ENCODE data around the gene MAMDC2.

Gene MAMDC2

GRCh38 chr9:70110194-70111041, 66.8 kb downstream of the MAMDC2 start:
- DNase-seq, result peak; percentile 60

DNA sequence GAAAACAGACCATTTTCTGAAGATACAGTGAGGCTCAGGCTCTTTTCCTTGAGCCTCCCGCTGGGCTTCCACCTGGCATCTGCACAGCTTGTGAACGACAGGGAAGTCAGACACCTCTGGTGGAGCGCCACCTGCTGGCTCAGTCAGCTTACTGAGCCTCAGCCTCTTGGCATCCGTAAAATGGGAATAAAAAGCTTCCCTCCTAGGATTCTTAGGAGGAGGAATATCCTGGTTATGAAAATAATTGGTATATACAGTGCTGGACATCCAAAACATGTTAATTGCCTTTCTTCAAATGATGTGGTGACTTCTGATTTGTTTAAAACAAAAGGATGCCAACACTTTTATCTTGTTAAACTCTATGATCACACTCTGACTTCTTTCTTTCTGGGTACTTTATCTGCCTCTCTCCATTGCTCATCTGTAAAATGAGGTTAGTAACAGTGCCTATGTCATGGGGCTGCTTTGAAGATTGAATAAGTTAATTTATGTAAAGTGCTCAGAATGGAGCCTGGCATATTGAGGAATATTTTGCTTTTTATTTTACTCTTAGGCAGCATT, 67.5 kb downstream of the MAMDC2 start:
- no peak for DNase-seq

- DNase-seq, result no peak
Measured at GRCh38 chr9:70111641-70112236, 68.1 kb downstream of the MAMDC2 start.

- no peak for DNase-seq
Measured at GRCh38 chr9:70112981-70113380, 69.3 kb downstream of the MAMDC2 start.

- DNase-seq, result no peak
Measured at GRCh38 chr9:70113403-70114022, 69.9 kb downstream of the MAMDC2 start.

DNA sequence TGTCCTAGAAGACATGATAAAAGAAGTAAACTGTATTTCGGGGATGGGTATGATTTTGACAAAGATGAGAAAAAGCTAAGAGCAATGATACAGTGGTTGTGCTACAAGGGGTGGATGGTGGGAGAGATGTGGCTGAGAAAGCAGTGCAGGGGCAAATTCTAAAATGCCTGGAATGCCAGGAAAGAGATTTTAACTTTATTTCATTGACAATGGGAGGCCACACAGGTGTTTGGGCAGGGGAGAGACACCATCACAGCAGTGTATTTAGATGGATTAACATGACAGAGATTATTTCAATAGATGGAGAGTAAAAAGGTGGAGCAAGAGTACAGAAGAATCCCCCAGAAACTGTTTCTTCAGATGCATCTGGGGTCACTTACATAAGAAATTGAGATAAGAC, 71.2 kb downstream of the MAMDC2 start:
- DNase-seq, result no peak

- no peak for DNase-seq
Measured at GRCh38 chr9:70117835-70118319, 74.2 kb downstream of the MAMDC2 start.

DNA sequence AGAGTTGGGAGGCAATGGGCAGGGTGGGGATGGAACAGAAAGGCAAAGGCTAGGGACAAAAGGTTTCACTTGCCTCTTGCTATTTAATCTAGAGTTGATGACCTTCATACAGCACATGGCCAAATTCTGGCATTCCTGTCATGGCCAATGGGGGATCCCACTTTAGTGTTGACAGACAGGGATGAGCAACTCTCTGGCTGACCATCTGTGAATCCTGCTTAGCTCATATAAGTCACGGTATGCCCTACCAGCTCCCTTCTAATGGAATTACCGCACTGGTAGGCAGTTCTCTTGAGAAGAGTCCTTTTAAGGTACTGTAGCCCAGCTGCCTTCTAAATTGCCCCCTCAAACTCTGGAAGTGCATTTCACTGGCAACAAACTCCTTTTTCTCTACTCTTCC, 76.1 kb downstream of the MAMDC2 start:
- no peak for DNase-seq

GRCh38 chr9:70120834-70121510, 77.3 kb downstream of the MAMDC2 start:
- no peak for DNase-seq

DNA sequence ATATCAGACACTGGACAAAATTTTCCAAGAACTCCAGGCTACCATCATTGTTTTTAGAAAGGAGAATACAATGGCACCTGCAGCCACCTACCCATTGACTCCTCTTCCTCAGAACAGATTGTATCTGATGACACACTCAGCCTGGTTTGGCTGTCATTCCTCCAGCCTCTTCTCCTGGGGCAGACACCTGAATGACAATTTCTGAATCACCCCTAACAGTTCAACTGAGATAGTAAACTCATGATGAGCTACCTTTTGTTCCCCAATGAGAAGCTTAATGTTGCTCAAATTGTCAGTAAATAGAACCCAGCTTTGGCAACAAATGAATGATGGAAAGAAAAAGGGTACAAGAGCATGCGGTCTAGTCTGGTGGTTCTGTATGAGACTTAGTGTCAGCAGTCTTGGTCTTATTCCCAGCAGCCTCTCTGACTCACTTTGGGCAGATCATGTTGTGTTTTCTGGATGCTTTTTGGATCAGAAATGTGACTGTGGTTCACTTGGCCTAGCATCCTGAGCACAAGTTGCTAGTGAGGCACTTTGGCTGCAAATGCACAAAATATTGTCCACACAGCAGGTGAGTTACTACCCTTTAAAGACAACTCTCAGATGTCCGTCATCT, 78.3 kb downstream of the MAMDC2 start:
- no peak for DNase-seq

- DNase-seq, result no peak
Measured at GRCh38 chr9:70123695-70124094, 80.0 kb downstream of the MAMDC2 start.

GRCh38 chr9:70125621-70126263, 82.1 kb downstream of the MAMDC2 start:
- no peak for DNase-seq

GRCh38 chr9:70127036-70127435, 83.4 kb downstream of the MAMDC2 start:
- DNase-seq, result no peak

- no peak for DNase-seq
Measured at GRCh38 chr9:70127540-70128416, 84.1 kb downstream of the MAMDC2 start.

DNA sequence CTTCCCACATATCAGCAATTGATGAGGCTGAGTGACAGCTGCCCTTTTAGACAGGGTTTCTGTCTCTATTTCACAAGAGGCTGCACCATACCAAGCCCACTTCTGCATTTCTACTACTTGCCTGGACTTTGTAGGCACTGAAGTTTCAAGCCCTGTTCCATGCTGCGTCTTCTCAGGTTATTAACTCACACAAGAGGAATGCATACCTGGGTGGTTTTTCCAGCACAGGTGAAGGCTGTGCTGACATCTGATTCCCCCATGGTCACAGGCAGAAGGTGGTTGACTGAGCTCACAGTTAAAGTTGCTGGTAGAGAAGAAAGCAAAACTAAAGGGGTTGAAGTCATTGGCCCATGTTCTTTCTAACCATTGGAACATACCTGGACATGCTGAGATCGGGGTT, 86.6 kb downstream of the MAMDC2 start:
- DNase-seq, result no peak

GRCh38 chr9:70131296-70131695, 87.6 kb downstream of the MAMDC2 start:
- DNase-seq, result peak; percentile 51

DNA sequence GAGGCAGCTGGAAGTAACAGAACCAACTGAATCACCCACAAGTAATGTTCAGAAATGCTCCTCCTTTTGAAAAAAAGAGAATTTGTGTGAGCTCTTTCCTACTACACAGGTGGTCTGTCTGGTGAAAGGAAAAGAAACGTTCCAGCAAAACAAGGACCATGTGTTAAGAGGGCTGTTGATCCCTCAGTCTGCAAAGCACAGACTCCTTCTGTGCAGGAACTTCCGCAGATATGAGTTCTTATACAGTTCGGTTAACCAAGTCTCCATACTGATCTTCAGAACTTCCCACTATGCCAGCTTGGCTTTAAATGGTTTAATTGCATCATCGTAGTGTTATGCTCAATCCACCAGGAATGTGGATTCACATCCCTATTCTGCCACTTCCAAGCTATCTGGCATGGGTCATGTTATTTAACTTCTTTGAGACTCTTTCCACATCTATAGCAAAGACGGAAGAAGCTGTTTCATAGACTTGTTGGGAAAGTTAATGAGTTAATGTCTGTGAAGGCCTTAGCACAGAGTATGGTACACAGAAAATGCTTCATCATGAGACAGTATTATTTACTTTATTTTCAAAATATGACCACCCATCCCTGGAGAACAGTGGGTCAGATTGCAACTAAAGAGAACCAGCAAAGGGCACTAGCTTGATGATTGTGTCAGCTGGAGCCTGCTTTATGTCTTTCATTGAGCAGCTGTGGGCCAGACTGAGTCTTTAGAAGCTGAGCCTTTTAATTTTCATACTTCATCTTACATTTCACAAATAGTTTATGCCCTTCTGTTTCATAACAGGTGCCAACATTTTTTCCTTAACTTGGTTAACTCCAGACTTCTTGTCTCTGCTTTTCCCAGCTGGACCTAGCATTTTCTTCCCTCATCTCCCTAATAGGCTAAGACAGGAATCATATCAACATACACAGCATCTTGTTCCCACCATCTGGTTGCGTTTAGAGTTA, 89.9 kb downstream of the MAMDC2 start:
- no peak for DNase-seq

- no peak for DNase-seq
Measured at GRCh38 chr9:70134360-70134759, 90.7 kb downstream of the MAMDC2 start.

DNA sequence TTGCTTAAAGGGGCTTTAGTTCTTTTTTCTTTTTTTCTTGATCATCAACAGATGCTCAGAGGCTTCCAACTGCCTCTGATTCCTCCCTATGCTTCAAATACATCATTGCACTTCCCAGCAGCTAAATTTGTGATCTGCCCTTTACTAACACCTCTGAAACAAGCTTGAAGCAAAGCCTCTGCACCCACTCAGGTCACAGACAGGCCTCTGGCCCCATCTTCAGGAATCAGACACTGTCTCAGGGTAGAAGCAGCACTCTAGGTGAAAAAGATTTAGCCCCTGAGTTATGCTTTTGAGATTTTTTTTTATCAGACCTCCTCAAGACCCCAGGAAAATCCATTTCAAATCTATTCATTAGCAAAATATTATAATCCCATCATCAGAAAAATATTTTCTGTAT, 91.5 kb downstream of the MAMDC2 start:
- no peak for DNase-seq

- DNase-seq, result no peak
Measured at GRCh38 chr9:70136632-70137031, 93.0 kb downstream of the MAMDC2 start.

All from NCI-H187 treated with DMSO at 0.1 percent for 48 hours (cell line).